SHP77 (cell line): Measurements from ENCODE around the gene FFAR1.

Experiments
- DNase-seq, 2 experiments: peaks; one replicate each; lab custom pipeline; 2025; lab: John Stamatoyannopoulos, UW

FFAR1 gene

GRCh38 chr19:35347171-35347929 is at the start of gene FFAR1:
TSS of gene FFAR1 (plus strand) at chr19:35347902. CDS start at chr19:35351552, 3,650 bp downstream.
- DNase-seq, result no peak

DNA sequence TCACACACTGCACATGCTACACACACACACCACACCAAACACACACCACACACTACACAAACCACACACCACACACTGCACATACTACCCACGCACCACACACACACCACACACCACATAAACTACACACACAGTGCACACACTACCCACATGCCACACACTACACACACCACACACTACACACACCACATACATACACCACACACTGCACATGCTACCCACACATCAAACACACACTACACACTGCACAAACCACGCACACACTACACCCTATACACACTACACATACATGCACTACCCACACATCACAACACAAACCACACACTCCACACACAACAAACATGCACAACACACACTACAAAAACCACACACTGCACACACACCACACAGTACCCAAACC is 49.8 kb upstream of the FFAR1 start:
- no peak for DNase-seq

GRCh38 chr19:35298561-35298972 is 49.1 kb upstream of the FFAR1 start:
- DNase-seq, result no peak

GRCh38 chr19:35299523-35300338 is 48.0 kb upstream of the FFAR1 start:
- DNase-seq, result no peak

GRCh38 chr19:35300339-35300649 is 47.4 kb upstream of the FFAR1 start:
- DNase-seq, result no peak

DNA sequence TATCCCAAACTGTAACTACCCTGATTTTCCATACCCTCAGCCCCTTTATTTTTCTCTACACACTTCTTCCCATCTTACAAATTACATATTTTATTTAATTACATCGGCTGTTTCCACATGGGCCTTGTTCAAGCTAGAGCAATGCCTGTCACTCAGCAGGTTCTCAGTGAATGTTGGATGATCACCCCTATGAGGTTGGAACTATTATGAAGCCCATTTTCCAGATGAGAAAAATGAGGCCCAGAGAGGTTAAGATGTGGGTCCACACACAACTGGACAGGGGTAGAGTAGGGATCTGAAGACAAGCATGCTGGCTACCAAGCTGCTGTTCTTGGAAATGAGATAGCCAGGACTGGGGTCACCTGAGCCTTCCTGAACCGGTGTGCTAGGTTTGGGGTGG is 45.7 kb upstream of the FFAR1 start:
- DNase-seq, result no peak

GRCh38 chr19:35302446-35302845 is 45.3 kb upstream of the FFAR1 start:
- DNase-seq, result no peak

- DNase-seq, result no peak
Observed at GRCh38 chr19:35303357-35303915, 44.3 kb upstream of the FFAR1 start.

- no peak for DNase-seq
Observed at GRCh38 chr19:35304036-35304435, 43.7 kb upstream of the FFAR1 start.

- no peak for DNase-seq
Observed at GRCh38 chr19:35305181-35305580, 42.5 kb upstream of the FFAR1 start.

GRCh38 chr19:35306473-35307246 is 41.0 kb upstream of the FFAR1 start:
- no peak for DNase-seq

- no peak for DNase-seq
Observed at GRCh38 chr19:35307931-35308330, 39.8 kb upstream of the FFAR1 start.

DNA sequence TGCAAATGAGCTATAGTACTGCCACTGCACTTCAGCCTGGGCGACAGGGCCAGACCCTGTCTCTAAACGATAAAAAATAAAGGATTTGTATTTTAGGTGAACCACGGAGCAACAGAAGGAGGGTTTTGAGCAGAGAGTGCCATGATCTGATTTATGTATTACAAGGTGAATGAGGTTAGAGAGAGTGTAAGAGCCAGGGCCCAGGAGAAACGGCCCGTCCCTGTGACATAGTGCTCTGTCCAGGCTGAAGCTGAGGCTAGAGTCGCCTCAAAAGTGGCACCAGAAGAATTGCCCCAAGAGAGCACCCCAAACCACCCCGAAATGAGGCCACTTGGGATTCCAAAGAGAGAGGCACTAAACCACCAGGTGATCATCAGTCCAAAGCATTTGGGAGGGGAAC is 38.8 kb upstream of the FFAR1 start:
- DNase-seq, result no peak

GRCh38 chr19:35309481-35310279 is 38.0 kb upstream of the FFAR1 start:
- DNase-seq, result no peak

DNA sequence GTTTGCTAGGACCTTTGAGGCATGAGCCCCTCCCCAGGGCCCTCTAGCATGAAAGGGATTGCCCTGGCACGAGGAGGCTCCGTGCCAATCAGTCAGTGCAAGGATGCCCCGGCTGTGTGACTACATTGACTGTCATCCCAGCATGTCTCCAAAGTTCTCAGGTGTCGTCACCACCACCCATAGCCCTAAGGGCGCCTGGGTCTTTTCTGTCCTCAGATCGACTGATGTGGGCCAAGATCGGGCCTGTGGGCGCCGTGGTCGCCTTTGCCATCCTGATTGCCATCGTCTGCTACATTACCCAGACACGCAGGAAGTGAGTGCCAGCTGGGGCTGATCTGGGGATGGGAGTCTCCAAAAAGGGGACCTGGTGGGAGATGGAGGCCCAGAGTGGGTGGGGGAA is 37.4 kb upstream of the FFAR1 start:
- DNase-seq, result no peak

- no peak for DNase-seq
Observed at GRCh38 chr19:35310811-35311465, 36.8 kb upstream of the FFAR1 start.

DNA sequence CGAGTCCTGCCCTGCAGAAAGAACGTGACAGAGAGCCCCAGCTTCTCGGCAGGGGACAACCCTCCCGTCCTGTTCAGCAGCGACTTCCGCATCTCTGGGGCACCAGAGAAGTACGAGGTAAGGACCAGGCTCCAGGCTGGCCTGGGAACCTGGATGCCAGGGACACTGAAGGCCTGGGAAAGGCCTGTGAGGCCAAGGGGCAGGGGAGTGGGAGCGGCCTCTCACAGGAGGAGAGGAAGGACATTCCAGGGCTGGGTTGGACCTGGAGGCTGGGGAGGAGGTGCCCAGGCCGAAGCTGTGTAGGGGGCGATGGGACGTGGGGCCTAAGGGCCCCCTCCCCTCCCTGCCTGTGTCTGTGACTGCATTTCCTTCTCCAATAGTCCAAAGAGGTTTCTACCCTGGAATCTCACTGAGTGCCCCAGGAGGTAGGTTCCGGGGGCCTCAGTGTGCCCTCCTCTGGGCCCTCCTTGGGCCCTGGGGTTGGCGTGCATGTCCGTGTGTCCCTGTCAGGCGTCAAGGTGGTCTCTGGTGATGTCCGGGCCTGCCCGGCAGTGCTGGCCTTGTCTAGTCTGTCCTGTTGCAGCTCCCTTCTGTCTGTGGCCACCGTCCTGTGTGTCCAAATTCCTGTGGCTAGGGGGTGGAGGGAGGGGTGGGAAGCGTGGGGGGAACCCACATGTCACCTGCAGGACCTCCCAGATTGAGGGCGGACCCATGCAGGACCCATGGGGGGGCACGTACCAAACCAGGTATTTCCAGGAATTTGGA is 35.6 kb upstream of the FFAR1 start:
- no peak for DNase-seq

GRCh38 chr19:35313587-35313986 is 34.1 kb upstream of the FFAR1 start:
- DNase-seq, result no peak

DNA sequence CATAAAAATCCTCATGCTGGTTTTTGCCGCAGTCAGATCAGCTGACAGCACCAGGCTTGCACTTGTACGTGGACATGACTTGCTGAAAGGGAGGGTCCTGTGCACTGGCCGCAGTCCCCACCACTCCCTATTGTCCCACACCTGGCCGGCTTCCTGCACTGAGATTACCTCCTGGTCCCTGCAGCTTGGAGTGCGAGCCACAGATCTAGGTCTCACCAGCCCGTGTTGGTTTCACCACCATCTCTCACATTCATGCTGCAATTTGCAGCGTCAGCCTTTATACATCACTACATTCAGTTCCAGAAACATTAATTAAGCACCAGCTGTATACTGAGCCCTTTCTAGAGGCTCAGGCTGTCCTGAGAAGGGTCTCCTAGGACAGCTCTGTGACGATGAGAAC is 33.7 kb upstream of the FFAR1 start:
- DNase-seq, result no peak

DNA sequence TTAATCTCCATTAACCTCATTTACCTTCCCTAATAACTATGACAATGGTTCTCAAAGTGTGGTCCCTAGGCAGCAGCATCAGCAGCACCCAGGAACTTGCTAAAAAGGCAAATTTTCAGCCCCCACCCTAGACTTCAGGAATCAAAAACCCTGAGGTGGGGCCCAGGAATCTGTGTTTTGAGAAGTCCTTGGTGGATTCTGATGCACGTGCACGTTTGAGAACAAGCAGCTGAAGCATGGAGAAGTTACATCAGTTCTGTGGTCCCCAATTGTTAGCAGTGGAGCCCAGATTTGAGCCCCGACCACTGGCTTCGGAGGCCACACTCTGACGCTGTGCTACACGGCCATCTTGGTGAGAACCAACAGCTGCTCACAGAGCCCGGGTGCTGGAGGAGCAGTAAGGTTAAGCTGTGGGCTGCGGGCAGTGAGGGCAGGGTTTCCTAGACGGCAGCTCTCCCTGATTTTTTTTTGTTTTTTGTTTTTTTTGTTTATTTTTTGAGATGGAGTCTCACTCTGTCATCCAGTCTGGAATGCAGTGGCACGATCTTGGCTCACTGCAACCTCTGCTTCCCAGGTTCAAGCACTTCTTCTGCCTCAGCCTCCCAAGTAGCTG is 32.7 kb upstream of the FFAR1 start:
- DNase-seq, result no peak
